ENCODE measurements around the gene SLC2A9.

Gene SLC2A9

GRCh38 chr4:9952415-9952950 is 68.8 kb downstream of the SLC2A9 start:
- DNase-seq: no peak

- DNase-seq: no peak
Observed at GRCh38 chr4:9949573-9949972, 71.7 kb downstream of the SLC2A9 start.

- no peak for DNase-seq
Observed at GRCh38 chr4:9947168-9948062, 73.9 kb downstream of the SLC2A9 start.

- no peak for DNase-seq
Observed at GRCh38 chr4:9946170-9946569, 75.1 kb downstream of the SLC2A9 start.

- no peak for DNase-seq
Observed at GRCh38 chr4:9944431-9945425, 76.6 kb downstream of the SLC2A9 start.

- DNase-seq: no peak
Observed at GRCh38 chr4:9943761-9944160, 77.5 kb downstream of the SLC2A9 start.

GRCh38 chr4:9942921-9943600 is 78.2 kb downstream of the SLC2A9 start:
- no peak for DNase-seq

- DNase-seq: no peak
Observed at GRCh38 chr4:9942139-9942538, 79.2 kb downstream of the SLC2A9 start.

GRCh38 chr4:9940041-9940440 is 81.3 kb downstream of the SLC2A9 start:
- no peak for DNase-seq

- no peak for DNase-seq
Observed at GRCh38 chr4:9938933-9939332, 82.4 kb downstream of the SLC2A9 start.

- DNase-seq: no peak
Observed at GRCh38 chr4:9937078-9937477, 84.2 kb downstream of the SLC2A9 start.

GRCh38 chr4:9936129-9936644 is 85.1 kb downstream of the SLC2A9 start:
- DNase-seq: no peak

- no peak for DNase-seq
Observed at GRCh38 chr4:9933956-9934355, 87.3 kb downstream of the SLC2A9 start.

GRCh38 chr4:9933184-9933583 is 88.1 kb downstream of the SLC2A9 start:
- no peak for DNase-seq

- DNase-seq: no peak
Observed at GRCh38 chr4:9932771-9933170, 88.5 kb downstream of the SLC2A9 start.

GRCh38 chr4:9931146-9931545 is 90.2 kb downstream of the SLC2A9 start:
- no peak for DNase-seq

- DNase-seq: no peak
Observed at GRCh38 chr4:9929111-9929510, 92.2 kb downstream of the SLC2A9 start.

- no peak for DNase-seq
Observed at GRCh38 chr4:9927341-9928007, 93.8 kb downstream of the SLC2A9 start.

- DNase-seq: no peak
Observed at GRCh38 chr4:9926586-9926985, 94.7 kb downstream of the SLC2A9 start.

- DNase-seq: peak in 1 of 2 experiments; percentile 48
Observed at GRCh38 chr4:9925750-9926439, 95.4 kb downstream of the SLC2A9 start.

GRCh38 chr4:9924750-9925149 is 96.5 kb downstream of the SLC2A9 start:
- no peak for DNase-seq
